HEK293 (cell line): Measurements from ENCODE around the gene NCOA7.

Experiments
- GFI1B ChIP-seq: fragments of 450-650 bp; formaldehyde crosslinking; IDR thresholded peaks from 2 replicates; pipeline ENCODE4 v1.5.1; 2016; ENCODE audit warnings: missing biosample characterization, missing genetic modification characterization
- HOXA7 ChIP-seq: sonication (generic); formaldehyde crosslinking; IDR thresholded peaks from 2 replicates; pipeline ENCODE4 v1.8.1; 2022; ENCODE audit warnings: missing genetic modification reagents, borderline replicate concordance
- HOXC10 ChIP-seq: sonication (generic); formaldehyde crosslinking; IDR thresholded peaks from 2 replicates; pipeline ENCODE4 v1.8.1; 2023; ENCODE audit warnings: mild to moderate bottlenecking, missing genetic modification reagents
- IKZF3 ChIP-seq: fragments of 450-650 bp; IDR thresholded peaks from 2 replicates; pipeline ENCODE4 v1.5.0; 2018; ENCODE audit warnings: missing biosample characterization, mild to moderate bottlenecking, missing genetic modification characterization, moderate library complexity
- OSR2 ChIP-seq: fragments of 450-650 bp; formaldehyde crosslinking; IDR thresholded peaks from 2 replicates; pipeline ENCODE4 v1.5.1; 2016; ENCODE audit warnings: missing biosample characterization, missing genetic modification characterization
- PRDM10 ChIP-seq: fragments of 450-650 bp; formaldehyde crosslinking; IDR thresholded peaks from 2 replicates; pipeline ENCODE4 v1.5.1; 2016; ENCODE audit warnings: missing biosample characterization, missing genetic modification characterization
- REST ChIP-seq: fragments of 450-650 bp; formaldehyde crosslinking; IDR thresholded peaks from 2 replicates; pipeline ENCODE4 v1.5.1; 2016; ENCODE audit warnings: missing biosample characterization, missing genetic modification characterization
- SP3 ChIP-seq: fragments of 450-650 bp; formaldehyde crosslinking; IDR thresholded peaks from 2 replicates; pipeline ENCODE4 v1.5.1; 2016; ENCODE audit warnings: missing biosample characterization, missing genetic modification characterization
- ZBTB21 ChIP-seq: fragments of 450-650 bp; formaldehyde crosslinking; IDR thresholded peaks from 2 replicates; pipeline ENCODE4 v1.5.1; 2017; ENCODE audit warnings: missing biosample characterization, missing genetic modification characterization
- ZNF132 ChIP-seq: fragments of 450-650 bp; formaldehyde crosslinking; IDR thresholded peaks from 2 replicates; pipeline ENCODE4 v1.5.1; 2017; ENCODE audit warnings: missing biosample characterization, missing genetic modification characterization, borderline replicate concordance
- ZNF2 ChIP-seq: fragments of 450-650 bp; formaldehyde crosslinking; IDR thresholded peaks from 2 replicates; pipeline ENCODE4 v1.5.1; 2016; ENCODE audit warnings: missing biosample characterization, missing genetic modification characterization
- ZNF311 ChIP-seq: fragments of 450-650 bp; formaldehyde crosslinking; IDR thresholded peaks from 2 replicates; pipeline ENCODE4 v1.5.1; 2017; ENCODE audit warnings: missing biosample characterization, missing genetic modification characterization, borderline replicate concordance
- ZNF335 ChIP-seq: fragments of 450-650 bp; formaldehyde crosslinking; conservative IDR thresholded peaks from 2 replicates; pipeline ENCODE4 v1.5.1; 2016; ENCODE audit warnings: missing biosample characterization, missing genetic modification characterization
- ZNF366 ChIP-seq: fragments of 450-650 bp; formaldehyde crosslinking; conservative IDR thresholded peaks from 2 replicates; pipeline ENCODE4 v1.5.1; 2016; ENCODE audit warnings: missing biosample characterization, missing genetic modification characterization
- ZNF416 ChIP-seq: fragments of 450-650 bp; formaldehyde crosslinking; IDR thresholded peaks from 2 replicates; pipeline ENCODE4 v1.5.1; 2016; ENCODE audit warnings: missing biosample characterization, missing genetic modification characterization
- ZNF529 ChIP-seq: fragments of 450-650 bp; formaldehyde crosslinking; IDR thresholded peaks from 2 replicates; pipeline ENCODE4 v1.5.1; 2017; ENCODE audit warnings: missing genetic modification characterization, missing biosample characterization; ENCODE audit not compliant: insufficient replicate concordance
- ZNF549 ChIP-seq: fragments of 450-650 bp; IDR thresholded peaks from 2 replicates; pipeline ENCODE4 v1.5.1; 2018; ENCODE audit warnings: missing biosample characterization, missing genetic modification characterization, mild to moderate bottlenecking, inconsistent platforms, moderate library complexity
- ZNF610 ChIP-seq: fragments of 450-650 bp; formaldehyde crosslinking; IDR thresholded peaks from 2 replicates; pipeline ENCODE4 v1.5.1; 2016; ENCODE audit warnings: missing biosample characterization, missing genetic modification characterization, borderline replicate concordance
- ZNF629 ChIP-seq: fragments of 450-650 bp; formaldehyde crosslinking; IDR thresholded peaks from 2 replicates; pipeline ENCODE4 v1.5.1; 2017; ENCODE audit warnings: missing biosample characterization, missing genetic modification characterization
- TF ChIP-seq, protein P1 (sequence below): fragments of 450-650 bp; formaldehyde crosslinking; IDR thresholded peaks from 2 replicates; pipeline ENCODE4 v1.5.1; 2016; ENCODE audit warnings: missing biosample characterization, missing genetic modification characterization
- TF ChIP-seq, protein P2 (sequence below): fragments of 450-650 bp; formaldehyde crosslinking; IDR thresholded peaks from 2 replicates; pipeline ENCODE4 v1.5.1; 2016; ENCODE audit warnings: missing biosample characterization, missing genetic modification characterization
- TF ChIP-seq, protein P3 (sequence below): fragments of 450-650 bp; formaldehyde crosslinking; IDR thresholded peaks from 2 replicates; pipeline ENCODE4 v1.5.1; 2017; ENCODE audit warnings: missing biosample characterization, mild to moderate bottlenecking, missing genetic modification characterization, moderate library complexity
- TF ChIP-seq, protein P4 (sequence below): fragments of 450-650 bp; formaldehyde crosslinking; IDR thresholded peaks from 2 replicates; pipeline ENCODE4 v1.5.1; 2016; ENCODE audit warnings: missing biosample characterization, missing genetic modification characterization
- TF ChIP-seq, protein P5 (sequence below): fragments of 450-650 bp; formaldehyde crosslinking; IDR thresholded peaks from 2 replicates; pipeline ENCODE4 v1.5.1; 2017; ENCODE audit warnings: missing biosample characterization, missing genetic modification characterization

NCOA7 gene

DNA sequence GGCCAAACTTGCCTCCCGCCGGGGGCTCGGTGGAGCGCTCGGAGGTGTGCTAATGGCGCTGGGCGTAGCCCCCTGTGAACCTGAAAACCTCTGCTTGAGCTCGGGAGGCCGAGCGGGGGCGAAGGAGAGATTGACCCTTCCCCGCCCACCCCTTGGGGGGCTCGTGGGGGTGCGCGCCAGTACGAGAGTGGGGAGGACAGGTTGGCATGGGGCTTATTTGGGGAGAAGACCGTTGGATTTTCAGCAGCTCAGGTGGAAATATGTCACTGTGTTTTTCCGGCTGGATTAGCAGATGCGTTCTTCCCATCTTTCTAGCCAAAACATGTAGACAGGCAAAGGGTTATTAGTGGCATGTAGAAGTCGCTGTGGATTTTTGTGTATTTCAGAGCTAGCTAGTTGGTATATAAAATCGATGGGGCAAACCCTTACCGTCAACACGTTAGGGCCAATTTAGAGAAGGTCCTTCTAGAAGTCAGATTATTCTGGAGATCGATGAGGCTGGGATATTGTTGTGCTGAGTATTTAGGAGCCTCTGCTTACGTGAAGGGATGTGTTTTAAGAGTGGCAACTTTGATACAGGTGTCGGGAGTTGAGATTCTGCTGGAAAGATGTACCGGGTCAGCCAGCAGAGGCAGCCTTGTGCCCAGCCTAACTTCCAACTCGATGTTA is 525 bp downstream of the NCOA7 start (continued):
- TF ChIP-seq SP3 (tag by site-specific recombination), result 0 out of 2 replicates have a peak, but pooled peaks have one; percentile 6
- TF ChIP-seq OSR2 (tag by site-specific recombination), result no peak
- no peak for TF ChIP-seq HOXA7 (CRISPR knock-in tag)
- no peak for TF ChIP-seq IKZF3 (tag by site-specific recombination)
- no peak for TF ChIP-seq ZNF2 (tag by site-specific recombination)
- TF ChIP-seq, protein P1, sequence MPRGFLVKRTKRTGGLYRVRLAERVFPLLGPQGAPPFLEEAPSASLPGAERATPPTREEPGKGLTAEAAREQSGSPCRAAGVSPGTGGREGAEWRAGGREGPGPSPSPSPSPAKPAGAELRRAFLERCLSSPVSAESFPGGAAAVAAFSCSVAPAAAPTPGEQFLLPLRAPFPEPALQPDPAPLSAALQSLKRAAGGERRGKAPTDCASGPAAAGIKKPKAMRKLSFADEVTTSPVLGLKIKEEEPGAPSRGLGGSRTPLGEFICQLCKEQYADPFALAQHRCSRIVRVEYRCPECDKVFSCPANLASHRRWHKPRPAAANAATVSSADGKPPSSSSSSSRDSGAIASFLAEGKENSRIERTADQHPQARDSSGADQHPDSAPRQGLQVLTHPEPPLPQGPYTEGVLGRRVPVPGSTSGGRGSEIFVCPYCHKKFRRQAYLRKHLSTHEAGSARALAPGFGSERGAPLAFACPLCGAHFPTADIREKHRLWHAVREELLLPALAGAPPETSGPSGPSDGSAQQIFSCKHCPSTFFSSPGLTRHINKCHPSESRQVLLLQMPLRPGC (tag by site-specific recombination), result no peak
- TF ChIP-seq ZNF629 (tag by site-specific recombination), result no peak
- TF ChIP-seq ZNF416 (tag by site-specific recombination), result no peak
- no peak for TF ChIP-seq ZBTB21 (tag by site-specific recombination)
- TF ChIP-seq ZNF335 (tag by site-specific recombination), result peak; percentile 67
- no peak for TF ChIP-seq HOXC10 (CRISPR knock-in tag)
- peak; percentile 59 for TF ChIP-seq PRDM10 (tag by site-specific recombination)
- TF ChIP-seq ZNF311 (tag by site-specific recombination), result no peak
- TF ChIP-seq GFI1B (tag by site-specific recombination), result no peak
- TF ChIP-seq, protein P2, sequence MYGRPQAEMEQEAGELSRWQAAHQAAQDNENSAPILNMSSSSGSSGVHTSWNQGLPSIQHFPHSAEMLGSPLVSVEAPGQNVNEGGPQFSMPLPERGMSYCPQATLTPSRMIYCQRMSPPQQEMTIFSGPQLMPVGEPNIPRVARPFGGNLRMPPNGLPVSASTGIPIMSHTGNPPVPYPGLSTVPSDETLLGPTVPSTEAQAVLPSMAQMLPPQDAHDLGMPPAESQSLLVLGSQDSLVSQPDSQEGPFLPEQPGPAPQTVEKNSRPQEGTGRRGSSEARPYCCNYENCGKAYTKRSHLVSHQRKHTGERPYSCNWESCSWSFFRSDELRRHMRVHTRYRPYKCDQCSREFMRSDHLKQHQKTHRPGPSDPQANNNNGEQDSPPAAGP (tag by site-specific recombination), result no peak
- no peak for TF ChIP-seq REST (tag by site-specific recombination)
- TF ChIP-seq, protein P3, sequence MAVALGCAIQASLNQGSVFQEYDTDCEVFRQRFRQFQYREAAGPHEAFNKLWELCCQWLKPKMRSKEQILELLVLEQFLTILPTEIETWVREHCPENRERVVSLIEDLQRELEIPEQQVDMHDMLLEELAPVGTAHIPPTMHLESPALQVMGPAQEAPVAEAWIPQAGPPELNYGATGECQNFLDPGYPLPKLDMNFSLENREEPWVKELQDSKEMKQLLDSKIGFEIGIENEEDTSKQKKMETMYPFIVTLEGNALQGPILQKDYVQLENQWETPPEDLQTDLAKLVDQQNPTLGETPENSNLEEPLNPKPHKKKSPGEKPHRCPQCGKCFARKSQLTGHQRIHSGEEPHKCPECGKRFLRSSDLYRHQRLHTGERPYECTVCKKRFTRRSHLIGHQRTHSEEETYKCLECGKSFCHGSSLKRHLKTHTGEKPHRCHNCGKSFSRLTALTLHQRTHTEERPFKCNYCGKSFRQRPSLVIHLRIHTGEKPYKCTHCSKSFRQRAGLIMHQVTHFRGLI (tag by site-specific recombination), result no peak
- TF ChIP-seq, protein P4, sequence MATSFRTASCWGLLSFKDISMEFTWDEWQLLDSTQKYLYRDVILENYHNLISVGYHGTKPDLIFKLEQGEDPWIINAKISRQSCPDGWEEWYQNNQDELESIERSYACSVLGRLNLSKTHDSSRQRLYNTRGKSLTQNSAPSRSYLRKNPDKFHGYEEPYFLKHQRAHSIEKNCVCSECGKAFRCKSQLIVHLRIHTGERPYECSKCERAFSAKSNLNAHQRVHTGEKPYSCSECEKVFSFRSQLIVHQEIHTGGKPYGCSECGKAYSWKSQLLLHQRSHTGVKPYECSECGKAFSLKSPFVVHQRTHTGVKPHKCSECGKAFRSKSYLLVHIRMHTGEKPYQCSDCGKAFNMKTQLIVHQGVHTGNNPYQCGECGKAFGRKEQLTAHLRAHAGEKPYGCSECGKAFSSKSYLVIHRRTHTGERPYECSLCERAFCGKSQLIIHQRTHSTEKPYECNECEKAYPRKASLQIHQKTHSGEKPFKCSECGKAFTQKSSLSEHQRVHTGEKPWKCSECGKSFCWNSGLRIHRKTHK, result no peak
- no peak for TF ChIP-seq ZNF549 (tag by site-specific recombination)
- TF ChIP-seq ZNF132 (tag by site-specific recombination), result no peak
- TF ChIP-seq ZNF610 (tag by site-specific recombination), result no peak
- TF ChIP-seq ZNF529 (tag by site-specific recombination), result no peak
- TF ChIP-seq ZNF366 (tag by site-specific recombination), result 0 out of 2 replicates have a peak, but pooled peaks have one; percentile 7
- TF ChIP-seq, protein P5, sequence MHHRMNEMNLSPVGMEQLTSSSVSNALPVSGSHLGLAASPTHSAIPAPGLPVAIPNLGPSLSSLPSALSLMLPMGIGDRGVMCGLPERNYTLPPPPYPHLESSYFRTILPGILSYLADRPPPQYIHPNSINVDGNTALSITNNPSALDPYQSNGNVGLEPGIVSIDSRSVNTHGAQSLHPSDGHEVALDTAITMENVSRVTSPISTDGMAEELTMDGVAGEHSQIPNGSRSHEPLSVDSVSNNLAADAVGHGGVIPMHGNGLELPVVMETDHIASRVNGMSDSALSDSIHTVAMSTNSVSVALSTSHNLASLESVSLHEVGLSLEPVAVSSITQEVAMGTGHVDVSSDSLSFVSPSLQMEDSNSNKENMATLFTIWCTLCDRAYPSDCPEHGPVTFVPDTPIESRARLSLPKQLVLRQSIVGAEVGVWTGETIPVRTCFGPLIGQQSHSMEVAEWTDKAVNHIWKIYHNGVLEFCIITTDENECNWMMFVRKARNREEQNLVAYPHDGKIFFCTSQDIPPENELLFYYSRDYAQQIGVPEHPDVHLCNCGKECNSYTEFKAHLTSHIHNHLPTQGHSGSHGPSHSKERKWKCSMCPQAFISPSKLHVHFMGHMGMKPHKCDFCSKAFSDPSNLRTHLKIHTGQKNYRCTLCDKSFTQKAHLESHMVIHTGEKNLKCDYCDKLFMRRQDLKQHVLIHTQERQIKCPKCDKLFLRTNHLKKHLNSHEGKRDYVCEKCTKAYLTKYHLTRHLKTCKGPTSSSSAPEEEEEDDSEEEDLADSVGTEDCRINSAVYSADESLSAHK (tag by site-specific recombination), result no peak
